ENCODE results near the gene POLRMT.

DNA sequence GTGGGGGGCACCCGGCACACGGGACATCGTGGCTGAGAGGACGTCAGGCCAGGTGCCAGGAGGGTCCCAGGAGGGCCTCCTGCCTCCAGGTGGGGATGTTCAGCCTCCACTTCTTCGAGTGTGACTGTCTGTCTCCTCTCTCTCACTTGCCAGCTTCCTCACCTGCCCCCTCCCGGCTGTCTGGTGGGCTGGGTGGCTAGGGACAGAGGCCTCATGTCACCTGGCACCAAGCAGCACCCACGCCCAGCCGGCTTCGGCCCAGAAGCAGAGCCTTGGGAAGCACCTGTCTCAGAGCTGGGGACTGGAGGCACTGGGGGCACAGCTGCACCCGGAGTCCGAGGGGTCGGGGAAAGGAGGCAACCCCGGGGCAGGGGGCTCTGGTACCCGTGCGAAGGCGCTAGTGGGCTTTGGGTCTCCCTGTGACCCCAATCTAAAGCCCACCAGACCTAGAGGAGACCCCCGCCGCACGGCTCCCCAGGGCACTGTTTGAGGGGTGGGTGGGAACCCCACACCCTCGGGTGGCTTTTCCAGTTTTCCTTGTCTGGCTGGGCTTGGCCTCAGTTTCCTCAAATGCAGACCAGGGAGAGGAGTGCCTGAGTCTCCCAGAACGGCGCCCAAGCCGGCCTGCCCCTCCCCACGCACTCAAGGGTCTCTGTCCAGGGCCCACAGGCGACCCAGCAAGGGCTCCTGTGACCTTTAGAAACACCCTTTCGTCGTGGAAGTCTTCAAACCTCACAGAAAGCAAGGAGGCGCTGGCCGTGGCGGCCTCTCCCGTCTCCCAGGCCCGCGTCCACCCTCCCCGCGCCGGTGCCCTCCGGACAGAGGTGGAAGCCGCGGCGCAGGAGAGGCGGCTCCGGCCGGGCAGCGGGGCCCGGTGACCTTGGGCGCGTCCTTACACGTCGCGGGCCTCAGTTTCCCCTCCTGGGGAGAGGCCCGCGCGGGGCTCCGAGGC, 44.3 kb downstream of the POLRMT start:
- TF ChIP-seq CTCF (IDR thresholded peaks at IDR 0.05; ENCODE audit: insufficient read depth, low read depth, low read length) (no peak), EZH2 (IDR thresholded peaks at IDR 0.05; ENCODE audit: insufficient read depth, low read length) (peak; percentile 50)

Measured in astrocyte (in vitro differentiated cells and primary cell).